SU-DHL-6 (cell line): ENCODE data around the gene CHTF8.
A peak's percentile ranks its signal among the peaks of the same experiment; 100 is the strongest.

Experiments
- H2AFZ ChIP-seq: fragments of 200-600 bp; sonication (generic); 2 replicates; pipeline ENCODE4 v1.6.1; 2014; ENCODE audit warnings: low read depth, mild to moderate bottlenecking, moderate library complexity, mixed read lengths, antibody characterized with exemption, low read length; ENCODE audit not compliant: severe bottlenecking
- H3F3A ChIP-seq: fragments of 200-600 bp; shearing (Covaris generic); 2 replicates; pipeline ENCODE4 v1.6.0; 2016; ENCODE audit warnings: antibody characterized with exemption, mild to moderate bottlenecking; ENCODE audit not compliant: insufficient read depth
- H3K27ac ChIP-seq: fragments of 200-600 bp; sonication (generic); 2 replicates; pipeline ENCODE4 v1.5.1; 2016; ENCODE audit warnings: low read depth, mild to moderate bottlenecking, low read length, moderate library complexity, mixed read lengths
- H3K27me3 ChIP-seq: fragments of 200-600 bp; sonication (generic), shearing (Covaris generic); 2 replicates; pipeline ENCODE4 v1.6.0; 2014; ENCODE audit warnings: mild to moderate bottlenecking, low read length
- H3K36me3 ChIP-seq: fragments of 200-600 bp; sonication (generic); 2 replicates; pipeline ENCODE4 v1.6.1; 2014; ENCODE audit warnings: mild to moderate bottlenecking, low read length, mixed read lengths
- H3K4me2 ChIP-seq: fragments of 300-600, 200-600 bp; shearing (Covaris generic), sonication (generic); 2 replicates; pipeline ENCODE4 v1.6.0; 2014; ENCODE audit warnings: low read length, low read depth, mild to moderate bottlenecking; ENCODE audit not compliant: poor library complexity, severe bottlenecking
- H3K4me3 ChIP-seq: fragments of 200-600 bp; sonication (generic); 2 replicates; pipeline ENCODE4 v1.5.1; 2014; ENCODE audit warnings: antibody characterized with exemption, low read length, mild to moderate bottlenecking, mixed read lengths; ENCODE audit not compliant: insufficient read depth, poor library complexity, severe bottlenecking
- H3K79me2 ChIP-seq: fragments of 200-600 bp; sonication (generic); 2 replicates; pipeline ENCODE4 v1.6.1; 2014; ENCODE audit warnings: mild to moderate bottlenecking, low read length, moderate library complexity; ENCODE audit not compliant: insufficient read depth
- H3K9ac ChIP-seq: fragments of 200-600 bp; sonication (generic); 2 replicates; pipeline ENCODE4 v1.7.0; 2014; ENCODE audit warnings: mild to moderate bottlenecking, low read length
- H3K9me2 ChIP-seq: fragments of 200-600 bp; sonication (generic); replicated peaks from 2 replicates; pipeline ENCODE4 v1.6.1; 2014; ENCODE audit warnings: low read length; ENCODE audit not compliant: insufficient read depth
- H3K9me3 ChIP-seq: fragments of 200-600 bp; sonication (generic); 2 replicates; pipeline ENCODE4 v1.6.1; 2014; ENCODE audit warnings: low read length, mixed read lengths; ENCODE audit not compliant: insufficient read depth
- H4K20me1 ChIP-seq: fragments of 200-600 bp; sonication (generic); 2 replicates; pipeline ENCODE4 v1.6.1; 2014; ENCODE audit warnings: low read depth, mild to moderate bottlenecking, antibody characterized with exemption, low read length, moderate library complexity, mixed read lengths
- CTCF ChIP-seq: fragments of 200-600 bp; sonication (generic); IDR thresholded peaks from one replicate; pipeline ENCODE4 v1.5.1; 2017; ENCODE audit warnings: antibody characterized with exemption, mild to moderate bottlenecking, low read length, moderate library complexity; ENCODE audit not compliant: insufficient read depth, poor library complexity, severe bottlenecking
- EZH2phosphoT487 ChIP-seq: fragments of 200-600 bp; sonication (generic), shearing (Covaris generic); conservative IDR thresholded peaks from 2 replicates; pipeline ENCODE4 v1.6.1; 2018; ENCODE audit warnings: mild to moderate bottlenecking, antibody characterized with exemption, low read length, moderate library complexity, mixed read lengths

CHTF8 gene, protein sequence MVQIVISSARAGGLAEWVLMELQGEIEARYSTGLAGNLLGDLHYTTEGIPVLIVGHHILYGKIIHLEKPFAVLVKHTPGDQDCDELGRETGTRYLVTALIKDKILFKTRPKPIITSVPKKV

GRCh38 chr16:69132424-69133252 lies at the start of gene CHTF8, which contains the start of gene UTP4:
Gene CHTF8 (minus strand): TSS chr16:69132588. CDS start chr16:69121458, 11,130 bp downstream.
Gene UTP4 (plus strand): TSS chr16:69132649. CDS start chr16:69133460, 811 bp downstream.
- peaks cover 11% of the 10 kb centered on the region; the same call in 1 of the 2 replicates for H4K20me1 ChIP-seq
- H3K9me2 ChIP-seq: no peaks in the 10 kb centered on the region
- H3K36me3 ChIP-seq: peaks cover 13% of the 10 kb centered on the region; the same call in 1 of the 2 replicates
- H3K79me2 ChIP-seq: peaks cover 93% of the 10 kb centered on the region
- peak within 1 kb of the TSS; percentile 92 for H3K4me2 ChIP-seq
- H3K27ac ChIP-seq: peak within 1 kb of the TSS; percentile 84
- H3K9ac ChIP-seq: peak within 1 kb of the TSS; percentile 99
- TF ChIP-seq CTCF (no peak), EZH2phosphoT487 (no peak)
- peaks cover 22% of the 10 kb centered on the region for H3F3A ChIP-seq
- H3K9me3 ChIP-seq: no peaks in the 10 kb centered on the region
- peak within 1 kb of the TSS; percentile 74 for H2AFZ ChIP-seq
- peak within 1 kb of the TSS; percentile 87 for H3K4me3 ChIP-seq
- no peaks in the 10 kb centered on the region for H3K27me3 ChIP-seq

- Histone ChIP-seq H3K4me2 (no peak overlapping the region), H3F3A (no peaks in the 10 kb centered on the region), H3K79me2 (no peaks in the 10 kb centered on the region), H3K4me3 (no peak overlapping the region), H3K9me3 (no peaks in the 10 kb centered on the region), H3K9ac (no peak overlapping the region), H4K20me1 (no peaks in the 10 kb centered on the region), H2AFZ (no peak overlapping the region), H3K27me3 (no peaks in the 10 kb centered on the region), H3K27ac (no peak overlapping the region), H3K36me3 (no peaks in the 10 kb centered on the region), H3K9me2 (no peaks in the 10 kb centered on the region)
- TF ChIP-seq CTCF (no peak), EZH2phosphoT487 (no peak)
Measured at GRCh38 chr16:69180011-69180338, 47.6 kb upstream of the CHTF8 start.

GRCh38 chr16:69179328-69180010 lies 47.1 kb upstream of the CHTF8 start:
- Histone ChIP-seq H3K9me2 (no peaks in the 10 kb centered on the region), H3K4me3 (no peak overlapping the region), H3K79me2 (no peaks in the 10 kb centered on the region), H3K36me3 (no peaks in the 10 kb centered on the region), H4K20me1 (no peaks in the 10 kb centered on the region), H3F3A (no peaks in the 10 kb centered on the region), H3K4me2 (no peak overlapping the region), H3K27ac (no peak overlapping the region), H3K9ac (no peak overlapping the region), H3K27me3 (no peaks in the 10 kb centered on the region), H3K9me3 (no peaks in the 10 kb centered on the region), H2AFZ (no peak overlapping the region)
- TF ChIP-seq CTCF (no peak), EZH2phosphoT487 (no peak)
